ENCODE data around the gene SPOCD1. TPM values are rescaled to one million over a fixed set of nuclear protein-coding genes. Genes with fewer than 3 reads are reported as not detected.

Gene SPOCD1
- total and polyA plus RNA-seq, 10 donors: 0.74 to 5.0 (median 3.0) TPM

DNA sequence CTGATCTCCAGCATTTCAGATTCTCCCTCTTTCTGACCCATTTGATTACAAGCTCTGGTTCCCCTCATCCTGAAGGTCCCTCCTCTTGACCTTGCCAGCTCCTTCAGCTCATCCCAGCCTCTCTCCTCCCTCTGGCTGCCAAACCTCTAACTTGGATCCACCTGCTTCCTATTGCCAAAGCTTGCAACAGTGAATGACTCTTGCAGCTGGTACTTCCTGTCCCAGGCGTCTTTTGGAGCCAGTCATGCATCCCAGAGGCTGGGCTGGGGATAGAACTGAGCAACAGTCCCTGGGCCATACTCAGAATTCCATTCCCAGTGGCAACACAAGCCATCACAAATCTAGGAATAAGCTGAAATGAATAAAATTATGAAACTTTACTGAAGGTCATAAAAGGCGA, 27.7 kb upstream of the SPOCD1 start:
- no peaks in the 10 kb centered on the region for H3K36me3 ChIP-seq
- peak overlapping the region in 1 of 8 donors; percentile 33 for H3K27ac ChIP-seq
- H3K4me1 ChIP-seq: peaks cover 0 to 35% (median 7%) of the 10 kb centered on the region in 6 donors
- TF ChIP-seq, protein P1, sequence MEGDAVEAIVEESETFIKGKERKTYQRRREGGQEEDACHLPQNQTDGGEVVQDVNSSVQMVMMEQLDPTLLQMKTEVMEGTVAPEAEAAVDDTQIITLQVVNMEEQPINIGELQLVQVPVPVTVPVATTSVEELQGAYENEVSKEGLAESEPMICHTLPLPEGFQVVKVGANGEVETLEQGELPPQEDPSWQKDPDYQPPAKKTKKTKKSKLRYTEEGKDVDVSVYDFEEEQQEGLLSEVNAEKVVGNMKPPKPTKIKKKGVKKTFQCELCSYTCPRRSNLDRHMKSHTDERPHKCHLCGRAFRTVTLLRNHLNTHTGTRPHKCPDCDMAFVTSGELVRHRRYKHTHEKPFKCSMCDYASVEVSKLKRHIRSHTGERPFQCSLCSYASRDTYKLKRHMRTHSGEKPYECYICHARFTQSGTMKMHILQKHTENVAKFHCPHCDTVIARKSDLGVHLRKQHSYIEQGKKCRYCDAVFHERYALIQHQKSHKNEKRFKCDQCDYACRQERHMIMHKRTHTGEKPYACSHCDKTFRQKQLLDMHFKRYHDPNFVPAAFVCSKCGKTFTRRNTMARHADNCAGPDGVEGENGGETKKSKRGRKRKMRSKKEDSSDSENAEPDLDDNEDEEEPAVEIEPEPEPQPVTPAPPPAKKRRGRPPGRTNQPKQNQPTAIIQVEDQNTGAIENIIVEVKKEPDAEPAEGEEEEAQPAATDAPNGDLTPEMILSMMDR (IDR thresholded peaks at IDR 0.05 in 8 of 11, conservative IDR thresholded peaks at IDR 0.05 in 3 of 11): no peak
- TF ChIP-seq POLR2A (IDR thresholded peaks at IDR 0.05) (no peak), POLR2AphosphoS5 (IDR thresholded peaks at IDR 0.05) (no peak)
- WGBS, 5 donors: 55 to 68% (median 64%) methylated on average over 2 of the region's 2 CpGs
- intact Hi-C loops (cut with DNase I; ENCODE audit: low total_unique reads): no loop called here
- H3K27me3 ChIP-seq (replicated peaks in 1 of 7): no peaks in the 10 kb centered on the region
- no peak for DNase-seq
- no peak overlapping the region for H3K4me3 ChIP-seq
- H3K9me3 ChIP-seq: no peaks in the 10 kb centered on the region

GRCh38 chr1:31839662-31840343, 24.0 kb upstream of the SPOCD1 start:
- Histone ChIP-seq H3K36me3 (no peaks in the 10 kb centered on the region), H3K9me3 (no peaks in the 10 kb centered on the region), H3K27ac (no peak overlapping the region), H3K4me3 (no peak overlapping the region), H3K27me3 (replicated peaks in 1 of 7) (no peaks in the 10 kb centered on the region), H3K4me1 (peaks cover 0 to 22% (median 2%) of the 10 kb centered on the region in 6 donors)
- TF ChIP-seq, protein P1 (IDR thresholded peaks at IDR 0.05 in 8 of 11, conservative IDR thresholded peaks at IDR 0.05 in 3 of 11): no peak
- TF ChIP-seq POLR2AphosphoS5 (IDR thresholded peaks at IDR 0.05) (no peak), POLR2A (IDR thresholded peaks at IDR 0.05) (no peak)
- intact Hi-C loops (cut with DNase I; ENCODE audit: low total_unique reads): no loop called here
- WGBS, 5 donors: 89 to 99% (median 94%) methylated on average over 6 of the region's 6 CpGs
- DNase-seq: no peak

GRCh38 chr1:31837451-31838158, 21.8 kb upstream of the SPOCD1 start:
- Histone ChIP-seq H3K27ac (no peak overlapping the region), H3K9me3 (no peaks in the 10 kb centered on the region), H3K4me3 (no peak overlapping the region), H3K27me3 (replicated peaks in 1 of 7) (no peaks in the 10 kb centered on the region), H3K36me3 (no peaks in the 10 kb centered on the region), H3K4me1 (peaks cover 0 to 12% (median 2%) of the 10 kb centered on the region in 6 donors)
- intact Hi-C loops (cut with DNase I; ENCODE audit: low total_unique reads): no loop called here
- 84 to 90% (median 88%) methylated on average over 9 of the region's 9 CpGs for WGBS, 5 donors
- TF ChIP-seq, protein P1 (IDR thresholded peaks at IDR 0.05 in 8 of 11, conservative IDR thresholded peaks at IDR 0.05 in 3 of 11): no peak
- TF ChIP-seq POLR2AphosphoS5 (IDR thresholded peaks at IDR 0.05) (no peak), POLR2A (IDR thresholded peaks at IDR 0.05) (no peak)
- no peak for DNase-seq

DNA sequence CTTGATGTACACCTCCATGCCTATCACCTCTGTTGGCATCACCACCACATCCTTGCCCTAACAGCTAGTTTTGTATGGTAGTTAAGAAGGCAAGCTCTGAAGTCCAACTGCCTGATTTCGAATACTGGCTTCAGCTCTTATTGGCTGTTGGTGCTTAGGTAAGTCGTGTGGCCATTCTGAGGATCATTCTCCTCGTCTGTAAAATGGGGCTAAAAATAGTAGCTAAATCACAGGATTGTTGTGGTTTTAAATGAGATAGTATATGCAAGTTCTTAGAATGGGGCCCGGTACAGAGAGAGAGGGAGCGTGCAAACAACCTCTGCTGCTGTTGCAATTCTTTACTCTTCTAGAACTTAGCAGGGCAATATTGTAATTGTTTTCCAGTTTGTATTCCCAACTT, 20.8 kb upstream of the SPOCD1 start:
- Histone ChIP-seq H3K4me1 (peaks cover 0 to 20% (median 2%) of the 10 kb centered on the region in 6 donors), H3K4me3 (no peak overlapping the region), H3K36me3 (no peaks in the 10 kb centered on the region), H3K9me3 (no peaks in the 10 kb centered on the region), H3K27me3 (replicated peaks in 1 of 7) (no peaks in the 10 kb centered on the region), H3K27ac (no peak overlapping the region)
- 81 to 85% (median 83%) methylated on average over 5 of the region's 5 CpGs for WGBS, 5 donors
- TF ChIP-seq POLR2A (IDR thresholded peaks at IDR 0.05): no peak
- no peak for TF ChIP-seq POLR2AphosphoS5 (IDR thresholded peaks at IDR 0.05)
- TF ChIP-seq, protein P1 (IDR thresholded peaks at IDR 0.05 in 8 of 11, conservative IDR thresholded peaks at IDR 0.05 in 3 of 11): no peak
- DNase-seq: no peak
- intact Hi-C loops (cut with DNase I; ENCODE audit: low total_unique reads): no loop called here

Data from spleen (tissue), 11 donors.